NOMO-1 treated with dmso at 0.1 percent for 144 hours (cell line): ENCODE measurements around the gene SLC16A5.
"Not testable (repeated sequence)": the region's sequence is repeated elsewhere in the genome, so short reads cannot be mapped to it uniquely, and the experiment has no call there.

Source experiments
- DNase-seq: peaks from one replicate; lab custom pipeline; 2025; ENCODE audit not compliant: unreplicated experiment; lab: John Stamatoyannopoulos, UW

Gene SLC16A5

DNA sequence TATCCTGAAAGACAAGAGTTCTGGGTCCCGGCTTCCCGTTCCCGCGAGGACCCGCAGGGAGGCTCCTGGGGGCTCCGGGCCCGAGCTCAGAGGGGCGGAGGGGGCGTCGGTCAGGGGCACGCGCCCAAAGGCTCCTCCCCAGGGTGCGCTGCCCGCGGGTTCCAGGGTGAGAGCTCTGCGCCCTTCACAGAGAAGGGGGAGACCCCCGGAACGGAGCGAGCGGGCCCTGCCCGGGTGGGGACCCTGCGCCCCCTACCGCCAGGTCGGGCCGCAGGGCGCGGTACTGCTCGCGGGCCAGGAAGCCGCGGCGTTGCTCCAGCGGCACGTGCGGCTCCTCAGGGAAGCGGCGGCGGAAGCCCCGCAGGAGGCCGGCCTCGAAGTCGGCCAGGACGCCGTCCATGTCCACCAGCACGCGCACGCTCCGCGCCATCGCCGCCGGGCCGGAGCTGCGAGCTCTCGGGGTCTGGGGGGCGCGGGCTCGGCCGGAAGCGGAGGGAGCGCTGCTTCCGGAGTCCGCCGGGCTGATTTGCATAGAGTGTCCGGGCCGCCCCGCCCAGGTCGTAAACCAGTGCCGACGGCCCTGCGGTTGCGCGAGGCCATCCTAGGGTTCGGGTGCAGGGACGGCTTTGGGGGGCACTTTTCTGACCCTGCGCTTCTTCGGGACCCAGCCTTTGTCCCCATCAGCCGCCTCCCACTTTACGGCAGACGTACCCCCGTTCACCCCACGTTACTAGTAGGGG lies 43.7 kb downstream of the SLC16A5 start, which contains the start of gene NT5C:
Gene NT5C (minus strand): TSS at position 465 of the 740 bp plus-strand sequence. CDS start 35 bp downstream, at position 430.
- peak; percentile 72 for DNase-seq

GRCh38 chr17:75132018-75133000 lies 44.6 kb downstream of the SLC16A5 start:
- DNase-seq, result not testable (repeated sequence)

GRCh38 chr17:75133001-75133400 lies 45.2 kb downstream of the SLC16A5 start:
- no peak for DNase-seq

DNA sequence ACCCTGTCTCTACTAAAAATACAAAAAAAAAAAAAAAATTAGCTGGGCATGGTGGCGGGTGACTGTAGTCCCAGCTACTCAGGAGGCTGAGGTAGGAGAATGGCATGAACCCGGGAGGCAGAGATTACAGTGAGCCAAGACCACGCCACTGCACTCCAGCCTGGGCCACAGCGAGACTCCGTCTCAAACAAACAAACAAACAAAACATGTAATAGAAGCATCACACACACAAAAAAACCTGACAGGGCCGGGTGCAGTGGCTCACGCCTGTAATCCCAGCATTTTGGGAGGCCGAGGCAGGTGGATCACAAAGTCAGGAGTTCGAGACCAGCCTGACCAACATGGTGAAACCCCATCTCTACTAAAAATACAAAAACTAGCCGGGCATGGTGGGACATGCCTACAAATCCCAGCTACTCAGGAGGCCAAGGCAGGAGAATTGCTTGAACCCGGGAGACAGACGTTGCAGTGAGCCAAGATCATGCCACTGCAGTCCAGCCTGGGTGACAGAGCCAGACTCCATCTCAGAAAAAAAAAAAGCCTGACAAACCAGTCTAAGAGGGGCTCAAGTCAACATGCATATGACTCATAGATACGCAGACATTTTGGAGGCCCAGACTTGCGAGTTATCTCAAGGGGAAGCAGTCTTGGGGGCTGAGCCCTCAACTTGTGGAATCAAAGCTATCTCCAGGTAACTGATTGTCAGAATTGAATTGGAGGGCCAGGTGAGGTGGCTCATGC lies 46.0 kb downstream of the SLC16A5 start:
- DNase-seq, result not testable (repeated sequence)

GRCh38 chr17:75135452-75135851 lies 47.7 kb downstream of the SLC16A5 start:
- no peak for DNase-seq

DNA sequence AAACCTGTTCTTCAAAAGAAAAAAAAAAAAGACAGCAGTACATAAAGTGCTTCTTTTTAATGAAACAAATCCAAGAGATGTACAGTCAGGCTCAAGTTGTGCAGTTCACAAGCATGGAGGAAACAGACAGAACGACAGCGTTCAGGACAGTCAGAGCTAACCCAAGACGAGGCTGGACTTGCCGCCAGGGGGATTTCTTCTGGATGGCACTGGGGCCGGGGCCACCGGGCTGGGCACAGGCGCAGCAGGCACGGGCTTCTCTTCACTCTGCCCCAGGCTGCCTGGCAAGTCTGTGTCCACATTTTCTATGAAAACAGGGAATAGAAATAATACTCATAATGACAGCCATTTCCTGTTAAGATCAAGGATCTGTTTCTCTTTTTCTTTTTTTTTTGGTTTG lies 48.2 kb downstream of the SLC16A5 start:
- DNase-seq, result no peak

- not testable (repeated sequence) for DNase-seq
These were observed 50.0 kb downstream of the SLC16A5 start for GRCh38 chr17:75137762-75138161.

DNA sequence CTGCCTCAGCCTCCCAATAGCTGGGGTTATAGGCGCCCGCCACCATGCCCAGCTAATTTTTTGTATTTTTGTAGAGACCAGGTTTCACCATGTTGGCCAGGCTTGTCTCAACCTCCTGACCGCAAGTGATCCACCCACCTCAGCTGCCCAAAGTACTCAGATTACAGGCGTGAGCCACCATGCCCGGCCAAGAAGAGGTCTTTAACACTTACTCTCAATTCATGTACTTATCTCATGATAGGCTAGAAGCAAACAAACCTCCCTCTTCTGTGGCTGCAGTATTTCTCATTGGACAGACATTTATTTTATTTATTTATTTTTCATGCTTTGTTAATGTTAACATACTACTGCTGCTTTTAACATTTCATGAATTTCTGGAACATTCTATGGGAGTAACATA lies 50.8 kb downstream of the SLC16A5 start:
- no peak for DNase-seq

DNA sequence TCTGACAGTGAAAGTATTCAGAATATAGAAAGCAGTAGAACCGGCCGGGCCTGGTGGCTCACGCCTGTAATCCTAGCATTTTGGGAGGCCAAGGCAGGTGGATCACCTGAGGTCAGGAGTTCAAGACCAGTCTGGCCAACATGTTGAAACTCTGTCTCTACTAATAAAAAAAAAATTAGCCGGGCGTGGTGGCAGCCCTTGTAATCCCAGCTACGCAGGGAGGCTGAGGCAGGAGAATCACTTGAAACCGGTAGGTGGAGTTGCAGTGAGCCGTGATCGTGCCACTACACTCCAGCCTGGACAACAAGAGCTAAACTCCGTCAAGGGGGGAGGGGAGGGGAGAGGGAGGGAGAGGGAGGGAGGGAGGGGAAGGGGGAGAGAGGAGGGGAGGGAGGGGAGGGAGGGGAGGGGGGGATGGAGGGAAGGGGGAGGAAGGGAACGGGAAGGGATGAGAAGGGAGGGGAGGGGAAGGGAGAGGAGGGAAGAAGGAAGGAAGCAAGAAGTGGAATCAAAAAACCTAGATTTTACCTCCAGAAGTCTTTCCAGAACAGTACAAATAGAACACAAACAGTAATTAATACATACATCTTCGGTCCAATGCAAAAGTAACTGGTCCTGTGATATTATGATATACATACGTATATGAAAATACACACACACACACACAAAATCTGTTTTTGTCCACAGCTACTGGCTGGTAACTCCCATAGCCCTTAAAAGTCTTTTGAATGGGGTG lies 54.6 kb downstream of the SLC16A5 start:
- DNase-seq, result no peak

- no peak for DNase-seq
These were observed 57.2 kb downstream of the SLC16A5 start for GRCh38 chr17:75144816-75145512.

DNA sequence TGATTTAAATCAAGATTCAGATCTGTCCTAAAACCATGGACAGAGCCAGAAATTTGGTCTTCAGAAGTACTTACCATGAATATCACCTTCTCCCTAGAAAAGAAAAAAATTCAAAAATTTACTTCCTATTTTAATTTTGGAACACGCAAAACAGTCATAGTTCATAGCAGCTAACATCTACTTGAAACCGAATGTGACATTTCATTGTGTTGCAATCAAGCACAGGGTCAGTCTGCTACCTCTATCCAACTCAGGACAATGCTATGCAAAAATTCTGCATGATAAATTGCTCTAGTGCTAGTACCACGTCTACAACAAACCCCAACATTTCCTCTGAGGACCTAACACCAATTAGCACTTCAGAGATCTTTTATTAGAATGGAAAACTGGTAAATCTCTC lies 58.8 kb downstream of the SLC16A5 start:
- DNase-seq, result no peak

GRCh38 chr17:75147878-75148546 lies 60.3 kb downstream of the SLC16A5 start:
- no peak for DNase-seq

- no peak for DNase-seq
These were observed 64.2 kb downstream of the SLC16A5 start for GRCh38 chr17:75151930-75152329.

- no peak for DNase-seq
These were observed 64.8 kb downstream of the SLC16A5 start for GRCh38 chr17:75152523-75152921.

DNA sequence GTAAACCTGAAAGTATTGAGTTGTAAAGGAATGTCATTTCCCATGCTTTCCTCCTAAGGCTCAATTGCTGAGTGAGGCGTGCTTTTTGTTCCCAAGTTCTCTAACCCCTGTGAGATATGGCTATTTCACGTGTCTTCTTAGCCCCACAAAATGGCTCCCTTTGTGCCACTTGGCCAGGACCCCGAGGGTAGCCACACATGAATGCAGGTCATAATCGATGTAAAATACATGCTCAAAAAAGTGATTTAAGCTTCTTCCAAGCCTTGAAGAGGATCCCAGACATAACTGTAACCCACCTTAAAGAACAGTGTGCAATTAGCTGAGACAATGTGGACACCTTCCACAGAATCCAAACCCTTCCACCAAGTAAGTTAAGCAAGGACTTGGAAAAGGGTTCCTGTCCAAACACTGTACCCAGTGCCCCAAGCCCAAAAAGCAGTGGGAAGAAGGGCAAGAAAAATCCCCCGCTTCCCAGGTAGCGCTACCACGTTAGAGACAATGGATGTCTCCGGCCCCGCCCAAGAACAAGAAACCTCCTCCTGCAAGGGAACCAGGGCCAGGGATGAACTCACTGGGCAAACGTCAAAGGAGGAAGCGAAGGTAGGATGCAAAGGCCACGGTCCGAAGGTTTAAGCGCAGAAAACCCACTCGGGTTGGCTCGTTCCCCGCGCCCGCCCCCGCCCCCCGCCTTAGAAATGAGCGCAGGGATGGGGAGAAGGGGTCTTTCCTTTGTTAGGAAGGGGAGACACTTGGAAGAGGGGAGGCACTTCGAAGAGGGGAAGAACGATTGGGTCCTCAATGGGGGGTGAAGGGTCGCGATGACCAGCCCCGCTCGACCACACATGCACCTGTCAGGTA lies 65.4 kb downstream of the SLC16A5 start:
- peak; percentile 40 for DNase-seq

- DNase-seq, result no peak
These were observed 66.0 kb downstream of the SLC16A5 start for GRCh38 chr17:75153780-75154194.

DNA sequence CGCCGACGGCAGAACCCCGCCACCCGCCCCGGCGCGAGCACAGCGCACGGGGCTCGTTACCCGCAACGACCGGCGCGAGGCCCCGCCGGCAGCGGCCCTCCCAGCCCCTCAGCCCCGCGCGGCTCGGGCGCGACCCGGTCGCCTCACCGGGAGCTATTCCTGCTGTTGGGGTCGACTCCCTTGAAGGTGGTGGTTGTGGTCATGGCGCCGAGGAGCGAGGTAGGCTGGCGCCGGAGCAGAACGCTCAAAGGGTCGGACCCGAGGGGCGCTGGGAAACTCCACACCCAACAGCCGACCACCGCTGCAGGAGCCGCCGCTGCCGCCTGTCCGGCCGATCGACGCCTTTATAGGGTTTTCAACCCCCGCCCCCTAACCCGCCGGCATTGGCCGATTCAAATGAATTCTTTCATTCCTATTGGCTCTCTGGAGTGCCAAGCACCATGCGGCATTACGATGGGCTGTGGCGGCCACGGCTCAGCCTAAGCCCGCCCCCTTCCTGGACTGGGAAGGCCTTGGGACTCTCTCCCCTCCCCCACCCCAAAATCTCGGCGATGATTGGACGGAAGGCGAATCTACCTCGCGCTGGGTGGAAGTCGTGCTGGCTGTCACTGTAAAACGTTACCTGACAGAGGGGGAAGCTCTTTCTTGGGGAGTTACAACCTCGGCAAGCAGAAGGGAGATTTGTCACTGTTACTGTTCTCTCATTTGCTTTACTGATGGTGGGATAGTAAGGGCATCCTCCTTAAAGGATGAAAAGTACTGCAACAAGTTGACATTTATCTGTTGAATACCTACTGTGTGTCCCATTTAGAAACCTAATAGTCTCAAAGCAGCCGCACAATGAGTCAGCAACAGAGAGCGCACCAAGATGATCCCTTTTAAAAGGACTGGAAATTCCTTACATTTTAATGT lies 66.7 kb downstream of the SLC16A5 start, which contains the start of gene JPT1:
Gene JPT1 (minus strand): TSS at position 318 of the 912 bp plus-strand sequence. CDS start 115 bp downstream, at position 203.
- DNase-seq, result peak; percentile 95
